GM13976 (cell line): ENCODE data around the gene MADD.

Experiments used
- DNase-seq: peaks from one replicate; pipeline ENCODE4 v3.0.0; 2012; ENCODE audit warnings: low spot score
- CTCF ChIP-seq: IDR thresholded peaks from 2 replicates; pipeline ENCODE4 v1.5.1; 2012; ENCODE audit warnings: borderline replicate concordance, mild to moderate bottlenecking; ENCODE audit not compliant: insufficient read depth; ENCODE audit errors: extremely low read depth, missing control alignments, control extremely low read depth
- in situ Hi-C: fragments of 300-500 bp; cut with MboI; formaldehyde crosslinking; loops from one replicate; pipeline ENCODE4 v1.12.0; 2022; ENCODE audit warnings: low sequenced_read_pairs, mixed read lengths, inconsistent platforms; ENCODE audit not compliant: unreplicated experiment

MADD gene

GRCh38 chr11:47350315-47350714 is 80.4 kb downstream of the MADD start:
- TF ChIP-seq CTCF, result no peak
- in situ Hi-C loops, result no loop called here
- no peak for DNase-seq

GRCh38 chr11:47351156-47352126 is 81.5 kb downstream of the MADD start:
- in situ Hi-C loops, result no loop called here
- no peak for DNase-seq
- no peak for TF ChIP-seq CTCF

GRCh38 chr11:47352556-47352955 is 82.6 kb downstream of the MADD start, which contains the start of gene MYBPC3:
TSS of gene MYBPC3 (minus strand) at chr11:47352702. CDS start at chr11:47352647, 55 bp downstream.
- in situ Hi-C loops, result no loop called here
- TF ChIP-seq CTCF, result no peak
- DNase-seq, result no peak

- no peak for TF ChIP-seq CTCF
- DNase-seq, result no peak
- in situ Hi-C loops, result no loop called here
Observed at GRCh38 chr11:47353978-47354774, 84.2 kb downstream of the MADD start.

GRCh38 chr11:47354913-47355282 is 85.0 kb downstream of the MADD start:
- no peak for DNase-seq
- in situ Hi-C loops, result no loop called here
- no peak for TF ChIP-seq CTCF

- no peak for DNase-seq
- no peak for TF ChIP-seq CTCF
- in situ Hi-C loops, result no loop called here
Observed at GRCh38 chr11:47355283-47356128, 85.6 kb downstream of the MADD start.
